H9 (cell line): ENCODE measurements around the gene MYB. TPM values are rescaled to one million over a fixed set of nuclear protein-coding genes. Genes with fewer than 3 reads are reported as not detected.
"Not testable (repeated sequence)": the region's sequence is repeated elsewhere in the genome, so short reads cannot be mapped to it uniquely, and the experiment has no call there.

Experiments used
- DNase-seq: peaks from one replicate; pipeline ENCODE4 v3.0.0-alpha.2; 2017
- H2AFZ ChIP-seq: one replicate; pipeline ENCODE4 v1.6.1; 2013; ENCODE audit warnings: mild to moderate bottlenecking, low read length, control low read depth, moderate library complexity
- H2AK5ac ChIP-seq: 2 replicates; pipeline ENCODE4 v1.6.1; 2013; ENCODE audit warnings: low read length, control low read depth, mixed read lengths; ENCODE audit not compliant: insufficient read length
- H2BK120ac ChIP-seq: one replicate; pipeline ENCODE4 v1.6.1; 2013; ENCODE audit warnings: low read depth, mild to moderate bottlenecking, low read length, control low read depth, inconsistent platforms; ENCODE audit not compliant: poor library complexity, severe bottlenecking
- H2BK12ac ChIP-seq: 2 replicates; pipeline ENCODE4 v1.6.1; 2013; ENCODE audit warnings: low read length, control low read depth, mixed read lengths, low read depth; ENCODE audit not compliant: insufficient read length
- H2BK15ac ChIP-seq: 2 replicates; pipeline ENCODE4 v1.6.1; 2013; ENCODE audit warnings: low read depth, low read length, control low read depth
- H2BK20ac ChIP-seq: one replicate; pipeline ENCODE4 v1.6.1; 2013; ENCODE audit warnings: low read depth, mild to moderate bottlenecking, low read length, control low read depth, inconsistent platforms; ENCODE audit not compliant: poor library complexity, severe bottlenecking
- H2BK5ac ChIP-seq: 2 replicates; pipeline ENCODE4 v1.6.1; 2013; ENCODE audit warnings: low read length, control low read depth, mixed read lengths; ENCODE audit not compliant: insufficient read length
- H3K14ac ChIP-seq: 2 replicates; pipeline ENCODE4 v1.6.1; 2013; ENCODE audit warnings: low read length, control low read depth; ENCODE audit not compliant: insufficient read depth
- H3K18ac ChIP-seq: 2 replicates; pipeline ENCODE4 v1.6.1; 2013; ENCODE audit warnings: low read depth, mild to moderate bottlenecking, mixed read lengths, low read length, control low read depth; ENCODE audit not compliant: insufficient read length
- H3K23ac ChIP-seq: 2 replicates; pipeline ENCODE4 v1.6.1; 2013; ENCODE audit warnings: low read length, control low read depth, mixed read lengths, low read depth; ENCODE audit not compliant: insufficient read length
- H3K23me2 ChIP-seq: 2 replicates; pipeline ENCODE4 v1.6.1; 2013; ENCODE audit warnings: low read depth, mild to moderate bottlenecking, mixed read lengths, low read length, control low read depth; ENCODE audit not compliant: insufficient read length, poor library complexity, severe bottlenecking
- H3K27ac ChIP-seq: 2 replicates; pipeline ENCODE4 v1.5.1; 2013; ENCODE audit warnings: low read length, control low read depth, mixed read lengths, low read depth; ENCODE audit not compliant: insufficient read length
- H3K27me3 ChIP-seq: 2 replicates; pipeline ENCODE4 v1.6.1; 2013; ENCODE audit warnings: low read length, control low read depth, inconsistent platforms; ENCODE audit not compliant: insufficient read depth
- H3K4ac ChIP-seq: 2 replicates; pipeline ENCODE4 v1.6.1; 2013; ENCODE audit warnings: low read depth, mild to moderate bottlenecking, control low read depth, inconsistent platforms, low read length, moderate library complexity
- H3K4me1 ChIP-seq: 2 replicates; pipeline ENCODE4 v1.6.1; 2013; ENCODE audit warnings: low read length, control low read depth, inconsistent platforms; ENCODE audit not compliant: insufficient read depth
- H3K4me2 ChIP-seq: 2 replicates; pipeline ENCODE4 v1.6.1; 2013; ENCODE audit warnings: low read length, control low read depth, mixed read lengths; ENCODE audit not compliant: insufficient read length, insufficient read depth
- H3K56ac ChIP-seq: 2 replicates; pipeline ENCODE4 v1.6.1; 2013; ENCODE audit warnings: low read depth, mild to moderate bottlenecking, mixed read lengths, low read length, control low read depth; ENCODE audit not compliant: insufficient read length
- H3K79me1 ChIP-seq: 2 replicates; pipeline ENCODE4 v1.6.1; 2013; ENCODE audit warnings: low read depth, mild to moderate bottlenecking, moderate library complexity, low read length, control low read depth, inconsistent platforms; ENCODE audit not compliant: insufficient read depth, poor library complexity, severe bottlenecking
- H3K79me2 ChIP-seq: 2 replicates; pipeline ENCODE4 v1.6.1; 2013; ENCODE audit warnings: low read length, control low read depth, inconsistent platforms; ENCODE audit not compliant: insufficient read depth
- H3K9ac ChIP-seq: 2 replicates; pipeline ENCODE4 v1.6.1; 2013; ENCODE audit warnings: low read length, control low read depth, mixed read lengths; ENCODE audit not compliant: insufficient read length; ENCODE audit errors: extremely low read depth
- H3K9me3 ChIP-seq: one replicate; pipeline ENCODE4 v1.6.1; 2013; ENCODE audit warnings: low read depth, low read length, inconsistent platforms; ENCODE audit not compliant: control insufficient read depth
- H3T11ph ChIP-seq: one replicate; pipeline ENCODE4 v1.6.1; 2013; ENCODE audit warnings: mild to moderate bottlenecking, low read length, control low read depth, inconsistent platforms
- H4K20me1 ChIP-seq: one replicate; pipeline ENCODE4 v1.6.1; 2013; ENCODE audit not compliant: control insufficient read depth, insufficient read length, insufficient read depth
- H4K5ac ChIP-seq: 2 replicates; pipeline ENCODE4 v1.6.1; 2013; ENCODE audit warnings: low read depth, mild to moderate bottlenecking, mixed read lengths, low read length, control low read depth; ENCODE audit not compliant: insufficient read length
- H4K8ac ChIP-seq: replicated peaks from 2 replicates; pipeline ENCODE4 v1.6.1; 2013; ENCODE audit warnings: low read length, control low read depth, mixed read lengths, low read depth; ENCODE audit not compliant: insufficient read length
- H4K91ac ChIP-seq: 2 replicates; pipeline ENCODE4 v1.6.1; 2013; ENCODE audit warnings: low read depth, mild to moderate bottlenecking, moderate library complexity, mixed read lengths, low read length, control low read depth; ENCODE audit not compliant: insufficient read length
- H3K27ac Mint-ChIP-seq, 3 experiments: 2 replicates in 2 of 3; 3 replicates in 1 of 3; pipeline ENCODE4 v1.8.0; 2020 to 2021; ENCODE audit warnings: mixed read lengths in 3 of 3, mild to moderate bottlenecking in 1 of 3, moderate library complexity in 1 of 3
- H3K27me3 Mint-ChIP-seq: 2 replicates; pipeline ENCODE4 v1.8.0; 2021; ENCODE audit warnings: low read depth, mild to moderate bottlenecking, moderate library complexity, mixed read lengths
- H3K36me3 Mint-ChIP-seq, 3 experiments: 2 replicates in 2 of 3; 3 replicates in 1 of 3; pipeline ENCODE4 v1.8.0; 2020 to 2021; ENCODE audit warnings: low read depth in 3 of 3, mixed read lengths in 3 of 3; ENCODE audit not compliant: insufficient read depth in 1 of 3
- H3K4me1 Mint-ChIP-seq, 2 experiments: 2 replicates each; pipeline ENCODE4 v1.8.0; 2020; ENCODE audit warnings: mixed read lengths in 2 of 2
- H3K4me3 Mint-ChIP-seq, 2 experiments: 2 replicates in 1 of 2; 3 replicates in 1 of 2; pipeline ENCODE4 v1.8.0; 2020 to 2021; ENCODE audit warnings: mild to moderate bottlenecking in 2 of 2, mixed read lengths in 2 of 2, moderate library complexity in 1 of 2
- H3K9me3 Mint-ChIP-seq, 2 experiments: 2 replicates in 1 of 2; 3 replicates in 1 of 2; pipeline ENCODE4 v1.8.0; 2020; ENCODE audit warnings: mild to moderate bottlenecking in 2 of 2, mixed read lengths in 2 of 2, moderate library complexity in 1 of 2
- WGBS: extraction: QIAGEN DNeasy Blood & Tissue Kit; methylation state at CpG from one replicate; pipeline ENCODE4 v1.1.7; 2013; ENCODE audit warnings: missing lambda C conversion rate, low lambda C conversion rate, mixed read lengths; ENCODE audit not compliant: insufficient read length; ENCODE audit errors: extremely low coverage; 5-methylcytosine and 5-hydroxymethylcytosine counted together
- total RNA-seq: library from RNA; stranded (reverse); gene quantifications from 2 replicates; pipeline ENCODE4 v1.2.1, GENCODE V29; 2021
- TF ChIP-seq, protein P1 (sequence below): fragments of 200-600 bp; sonication (generic); conservative IDR thresholded peaks from 3 replicates; pipeline ENCODE4 v1.8.0; 2021; ENCODE audit warnings: antibody characterized with exemption, mild to moderate bottlenecking

MYB gene
- total RNA-seq, 1 experiment from 2014 or later, result 5.8 TPM

DNA sequence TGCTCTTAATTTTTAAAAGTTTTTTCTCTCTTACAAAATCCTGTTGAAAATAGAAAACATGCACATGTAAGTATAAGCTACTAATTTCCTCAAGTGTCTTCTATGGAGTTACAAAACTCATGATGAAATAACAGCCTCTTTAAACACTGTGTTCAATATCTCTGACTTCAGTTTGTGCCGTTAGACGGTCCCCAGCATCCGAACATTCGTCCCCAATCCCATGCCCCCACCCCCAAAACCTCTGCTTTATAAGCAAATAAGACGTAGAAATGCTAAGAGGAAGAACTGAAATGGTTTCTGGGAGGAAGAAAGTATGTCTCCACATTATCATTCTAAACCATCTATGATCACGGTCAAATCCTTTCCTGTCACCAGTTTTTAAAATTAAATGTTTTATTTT lies 31.7 kb upstream of the MYB start:
- Histone ChIP-seq H3K4me2 (no peak overlapping the region), H3K9me3 (no peaks in the 10 kb centered on the region), H3K4ac (no peak overlapping the region), H2BK20ac (no peak overlapping the region), H4K5ac (no peak overlapping the region), H2BK120ac (no peak overlapping the region), H4K8ac (no peak overlapping the region), H3K18ac (no peak overlapping the region), H2BK12ac (no peak overlapping the region), H2AFZ (no peak overlapping the region), H4K20me1 (no peaks in the 10 kb centered on the region), H3K9ac (no peak overlapping the region), H3K23me2 (no peaks in the 10 kb centered on the region), H3K14ac (no peak overlapping the region), H2BK5ac (no peak overlapping the region), H3K27me3 (no peaks in the 10 kb centered on the region), H2AK5ac (no peak overlapping the region), H3K79me2 (no peaks in the 10 kb centered on the region), H3K79me1 (no peaks in the 10 kb centered on the region), H3K27ac (no peak overlapping the region), H3K23ac (no peak overlapping the region), H2BK15ac (no peak overlapping the region), H3T11ph (no peak overlapping the region), H3K56ac (no peak overlapping the region), H4K91ac (no peak overlapping the region), H3K4me1 (no peaks in the 10 kb centered on the region; the same call in 1 of the 2 replicates)
- Mint-ChIP-seq H3K27me3 (no peaks in the 10 kb centered on the region), H3K4me1 (peaks cover 10 to 18% of the 10 kb centered on the region in 2 experiments), H3K9me3 (peaks cover 10 to 17% of the 10 kb centered on the region in 2 experiments; a peak in 3 of 5 replicates), H3K36me3 (peaks cover 0 to 5% (median 0%) of the 10 kb centered on the region in 3 experiments; a peak in 2 of 7 replicates), H3K27ac (peak overlapping the region in 1 of 3 experiments; percentile 32; a peak in 1 of 7 replicates), H3K4me3 (no peak overlapping the region)
- no CpG with 5 or more reads among the region's 6 CpGs for WGBS
- DNase-seq, result no peak
- TF ChIP-seq, protein P1, sequence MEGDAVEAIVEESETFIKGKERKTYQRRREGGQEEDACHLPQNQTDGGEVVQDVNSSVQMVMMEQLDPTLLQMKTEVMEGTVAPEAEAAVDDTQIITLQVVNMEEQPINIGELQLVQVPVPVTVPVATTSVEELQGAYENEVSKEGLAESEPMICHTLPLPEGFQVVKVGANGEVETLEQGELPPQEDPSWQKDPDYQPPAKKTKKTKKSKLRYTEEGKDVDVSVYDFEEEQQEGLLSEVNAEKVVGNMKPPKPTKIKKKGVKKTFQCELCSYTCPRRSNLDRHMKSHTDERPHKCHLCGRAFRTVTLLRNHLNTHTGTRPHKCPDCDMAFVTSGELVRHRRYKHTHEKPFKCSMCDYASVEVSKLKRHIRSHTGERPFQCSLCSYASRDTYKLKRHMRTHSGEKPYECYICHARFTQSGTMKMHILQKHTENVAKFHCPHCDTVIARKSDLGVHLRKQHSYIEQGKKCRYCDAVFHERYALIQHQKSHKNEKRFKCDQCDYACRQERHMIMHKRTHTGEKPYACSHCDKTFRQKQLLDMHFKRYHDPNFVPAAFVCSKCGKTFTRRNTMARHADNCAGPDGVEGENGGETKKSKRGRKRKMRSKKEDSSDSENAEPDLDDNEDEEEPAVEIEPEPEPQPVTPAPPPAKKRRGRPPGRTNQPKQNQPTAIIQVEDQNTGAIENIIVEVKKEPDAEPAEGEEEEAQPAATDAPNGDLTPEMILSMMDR, result no peak

DNA sequence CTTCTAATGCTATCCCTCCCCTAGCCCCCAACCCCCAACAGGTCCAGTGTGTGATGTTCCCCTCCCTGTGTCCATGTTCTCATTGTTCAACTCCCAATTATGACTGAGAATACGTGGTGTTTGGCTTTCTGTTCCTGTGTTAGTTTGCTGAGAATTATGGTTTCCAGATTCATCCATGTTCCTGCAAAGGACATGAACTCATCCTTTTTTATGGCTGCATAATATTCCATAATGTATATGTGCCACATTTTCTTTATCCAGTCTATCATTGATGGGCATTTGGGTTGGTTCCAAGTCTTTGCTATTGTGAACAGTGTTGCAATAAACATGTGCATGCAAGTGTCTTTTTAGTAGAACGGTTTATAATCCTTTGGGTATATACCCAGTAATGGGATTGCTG lies 30.6 kb upstream of the MYB start:
- not testable (repeated sequence) for H2AK5ac ChIP-seq, H3K23ac ChIP-seq, H3K9ac ChIP-seq, H3K4me1 ChIP-seq, H3K56ac ChIP-seq, H3K79me1 ChIP-seq, H3K9me3 ChIP-seq, H3K23me2 ChIP-seq, H3K79me2 ChIP-seq, H2BK12ac ChIP-seq, H3K27ac ChIP-seq, H2AFZ ChIP-seq, H3K36me3 Mint-ChIP-seq, H3K27me3 Mint-ChIP-seq, H4K91ac ChIP-seq, H2BK15ac ChIP-seq, H3K4me3 Mint-ChIP-seq, H4K8ac ChIP-seq, H4K5ac ChIP-seq, H3K27me3 ChIP-seq, H3T11ph ChIP-seq, H2BK120ac ChIP-seq, H3K18ac ChIP-seq, H4K20me1 ChIP-seq, H2BK5ac ChIP-seq, H2BK20ac ChIP-seq, H3K27ac Mint-ChIP-seq, H3K4me2 ChIP-seq, H3K14ac ChIP-seq, H3K4ac ChIP-seq, DNase-seq
- peaks cover 10 to 20% of the 10 kb centered on the region in 2 experiments; a peak in 4 of 5 replicates for H3K9me3 Mint-ChIP-seq
- peaks cover 10 to 14% of the 10 kb centered on the region in 2 experiments for H3K4me1 Mint-ChIP-seq
- no CpG with 5 or more reads among the region's 2 CpGs for WGBS
